ENCODE measurements around the gene DNHD1.
A peak's percentile ranks its signal among the peaks of the same experiment; 100 is the strongest.

Gene DNHD1

GRCh38 chr11:6601041-6601461, 104.0 kb downstream of the DNHD1 start:
- TF ChIP-seq CTCF (conservative IDR thresholded peaks at IDR 0.05; ENCODE audit: low read depth, low read length): no peak
- no peaks in the 10 kb centered on the region for H3K27me3 ChIP-seq (ENCODE audit: insufficient read depth, low read depth)
- no peaks in the 10 kb centered on the region for H4K20me1 ChIP-seq (ENCODE audit: insufficient read depth)
- H3K36me3 ChIP-seq (ENCODE audit: insufficient read depth): no peaks in the 10 kb centered on the region; the same call in 1 of the 2 replicates
- H3K4me2 ChIP-seq: no peak overlapping the region
- no peak overlapping the region for H3K9ac ChIP-seq
- peaks cover 62% of the 10 kb centered on the region for H3K79me2 ChIP-seq (ENCODE audit: insufficient read depth, low read depth)
- H3K4me1 ChIP-seq (ENCODE audit: low read depth, poor library complexity, severe bottlenecking): peaks cover 23% of the 10 kb centered on the region
- H2AFZ ChIP-seq (ENCODE audit: low read depth): no peak overlapping the region
- no peak overlapping the region for H3K4me3 ChIP-seq (IDR thresholded peaks at IDR 0.05; ENCODE audit: insufficient read depth, low read depth, low read length)
- no peak overlapping the region for H3K27ac ChIP-seq

- peak overlapping the region; percentile 82 for H3K4me2 ChIP-seq
- H3K36me3 ChIP-seq (ENCODE audit: insufficient read depth): no peaks in the 10 kb centered on the region; the same call in 1 of the 2 replicates
- H3K79me2 ChIP-seq (ENCODE audit: insufficient read depth, low read depth): peaks cover 67% of the 10 kb centered on the region
- H3K27ac ChIP-seq: no peak overlapping the region
- H4K20me1 ChIP-seq (ENCODE audit: insufficient read depth): no peaks in the 10 kb centered on the region
- peak overlapping the region; percentile 84; the same call in 1 of the 2 replicates for H3K9ac ChIP-seq
- no peak overlapping the region for H2AFZ ChIP-seq (ENCODE audit: low read depth)
- H3K4me1 ChIP-seq (ENCODE audit: low read depth, poor library complexity, severe bottlenecking): peaks cover 36% of the 10 kb centered on the region
- H3K27me3 ChIP-seq (ENCODE audit: insufficient read depth, low read depth): no peaks in the 10 kb centered on the region
- no peak for TF ChIP-seq CTCF (conservative IDR thresholded peaks at IDR 0.05; ENCODE audit: low read depth, low read length)
- peak overlapping the region; percentile 11 for H3K4me3 ChIP-seq (IDR thresholded peaks at IDR 0.05; ENCODE audit: insufficient read depth, low read depth, low read length)
Observed at GRCh38 chr11:6602096-6602940, 105.2 kb downstream of the DNHD1 start.

- peaks cover 67% of the 10 kb centered on the region for H3K79me2 ChIP-seq (ENCODE audit: insufficient read depth, low read depth)
- no peak for TF ChIP-seq CTCF (conservative IDR thresholded peaks at IDR 0.05; ENCODE audit: low read depth, low read length)
- peak within 1 kb of the TSS; percentile 84 for H3K9ac ChIP-seq
- H4K20me1 ChIP-seq (ENCODE audit: insufficient read depth): no peaks in the 10 kb centered on the region
- H3K4me3 ChIP-seq (IDR thresholded peaks at IDR 0.05; ENCODE audit: insufficient read depth, low read depth, low read length): peak within 1 kb of the TSS; percentile 15
- H3K4me2 ChIP-seq: peak within 1 kb of the TSS; percentile 97
- no peaks in the 10 kb centered on the region for H3K27me3 ChIP-seq (ENCODE audit: insufficient read depth, low read depth)
- no peaks in the 10 kb centered on the region; the same call in 1 of the 2 replicates for H3K36me3 ChIP-seq (ENCODE audit: insufficient read depth)
- peaks cover 48% of the 10 kb centered on the region for H3K4me1 ChIP-seq (ENCODE audit: low read depth, poor library complexity, severe bottlenecking)
- H3K27ac ChIP-seq: peak within 1 kb of the TSS; percentile 56
- peak within 1 kb of the TSS; percentile 95 for H2AFZ ChIP-seq (ENCODE audit: low read depth)
Observed at GRCh38 chr11:6603287-6604080, 106.4 kb downstream of the DNHD1 start, which contains the start of the genes ILK and RRP8. Gene ILK, plus strand, starts transcription at chr11:6603774. Its CDS starts 498 bp downstream, at chr11:6604272. Gene RRP8, minus strand, starts transcription at chr11:6603616. Its CDS starts 114 bp downstream, at chr11:6603502.

GRCh38 chr11:6604081-6604626, 107.1 kb downstream of the DNHD1 start:
- H3K79me2 ChIP-seq (ENCODE audit: insufficient read depth, low read depth): peaks cover 64% of the 10 kb centered on the region
- TF ChIP-seq CTCF (conservative IDR thresholded peaks at IDR 0.05; ENCODE audit: low read depth, low read length): no peak
- peak overlapping the region; percentile 95 for H2AFZ ChIP-seq (ENCODE audit: low read depth)
- H3K4me2 ChIP-seq: peak overlapping the region; percentile 97
- no peaks in the 10 kb centered on the region for H3K27me3 ChIP-seq (ENCODE audit: insufficient read depth, low read depth)
- H3K36me3 ChIP-seq (ENCODE audit: insufficient read depth): no peaks in the 10 kb centered on the region; the same call in 1 of the 2 replicates
- H3K4me1 ChIP-seq (ENCODE audit: low read depth, poor library complexity, severe bottlenecking): peaks cover 51% of the 10 kb centered on the region
- peak overlapping the region; percentile 84 for H3K9ac ChIP-seq
- H3K27ac ChIP-seq: peak overlapping the region; percentile 56
- no peaks in the 10 kb centered on the region for H4K20me1 ChIP-seq (ENCODE audit: insufficient read depth)
- no peak overlapping the region for H3K4me3 ChIP-seq (IDR thresholded peaks at IDR 0.05; ENCODE audit: insufficient read depth, low read depth, low read length)
